K562 (cell line): ENCODE results near the gene CMTM1. TPM values are rescaled to one million over a fixed set of nuclear protein-coding genes. Genes with fewer than 3 reads are reported as not detected.

Experiments used
- ATAC-seq: fragments of 200-7000 bp; cut with Tn5 transposase; 3 replicates; pipeline ENCODE4 v1.9.1; 2020; ENCODE audit warnings: moderate library complexity
- BruUV-seq: library from RNA; stranded (reverse); fragments of 400-500 nt; replicated peaks from 2 replicates; lab custom pipeline; 2021; lab: Mats Ljungman, UMichigan
- CTCF ChIA-PET: fragments of 300-600 bp; formaldehyde crosslinking; extraction: SDS; loops from one replicate; lab custom pipeline; 2021; ENCODE audit warnings: low intra/inter-chr PET ratio; lab: Yijun Ruan, JAX
- POLR2A ChIA-PET: fragments of 300-600, 350-650 bp; sonication (Branson Sonifier 250); formaldehyde crosslinking; extraction: SDS; loops from one replicate; lab custom pipeline; 2021; ENCODE audit warnings: antibody characterized with exemption, inconsistent platforms; lab: Yijun Ruan, JAX
- DNase-seq, 4 experiments: peaks; one replicate each; pipeline versions ENCODE4 v3.0.0 to v3.0.0-alpha.2; 2011 to 2018; ENCODE audit warnings: low spot score in 3 of 4, mixed read lengths in 3 of 4; ENCODE audit errors: extremely low read depth in 1 of 4
- FAIRE-seq: peaks from 2 replicates; lab custom pipeline; 2011; peaks lifted over from hg19 to GRCh38; lab: Jason Lieb, UNC
- H2AFZ ChIP-seq: 2 replicates; pipeline ENCODE4 v1.6.0; 2011; ENCODE audit warnings: low read depth, low read length, control low read depth, inconsistent platforms
- H3K27ac ChIP-seq: fragments of 200-600 bp; 3 replicates; pipeline ENCODE4 v1.8.0; 2011; ENCODE audit warnings: low read depth, mild to moderate bottlenecking, control low read depth, inconsistent platforms, low read length, moderate library complexity, mixed read lengths; ENCODE audit errors: extremely low read depth
- H3K27me3 ChIP-seq, 2 experiments: fragments of 300-600 bp in 1 of 2; 2 replicates in 1 of 2; 3 replicates in 1 of 2; pipeline versions ENCODE4 v1.6.0 to v1.8.0; 2011; ENCODE audit warnings: inconsistent platforms in 2 of 2, low read length in 2 of 2, mild to moderate bottlenecking in 1 of 2, mixed read lengths in 1 of 2, moderate library complexity in 1 of 2; ENCODE audit not compliant: control insufficient read depth in 2 of 2, insufficient read depth in 2 of 2
- H3K36me3 ChIP-seq: fragments of 300-600 bp; 3 replicates; pipeline ENCODE4 v1.8.0; 2011; ENCODE audit warnings: mild to moderate bottlenecking, low read length, inconsistent platforms; ENCODE audit not compliant: control insufficient read depth, insufficient read depth
- H3K4me1 ChIP-seq, 2 experiments: fragments of 200-600 bp in 1 of 2; replicated peaks in 1 of 2; 2 replicates in 1 of 2; 3 replicates in 1 of 2; pipeline versions ENCODE4 v1.5.1 to v1.8.0; 2011; ENCODE audit warnings: inconsistent platforms in 2 of 2, low read length in 2 of 2, mild to moderate bottlenecking in 1 of 2, mixed read lengths in 1 of 2, moderate library complexity in 1 of 2; ENCODE audit not compliant: control insufficient read depth in 2 of 2, insufficient read depth in 2 of 2
- H3K4me2 ChIP-seq: 2 replicates; pipeline ENCODE4 v1.6.1; 2011; ENCODE audit warnings: low read length, control low read depth, inconsistent platforms, mixed read lengths; ENCODE audit not compliant: insufficient read depth
- H3K4me3 ChIP-seq: fragments of 200-600 bp; sonication (generic), shearing (Covaris generic); 2 replicates; pipeline ENCODE4 v1.5.1; 2016; ENCODE audit warnings: control low read depth, inconsistent platforms
- H3K79me2 ChIP-seq: fragments of 200-600 bp; 3 replicates; pipeline ENCODE4 v1.8.0; 2011; ENCODE audit warnings: low read length, inconsistent platforms; ENCODE audit not compliant: control insufficient read depth, insufficient read depth
- H3K9ac ChIP-seq, 2 experiments: 2 replicates each; pipeline versions ENCODE4 v1.6.0 to v1.6.1; 2011; ENCODE audit warnings: low read depth in 2 of 2, low read length in 2 of 2, control low read depth in 1 of 2, inconsistent platforms in 1 of 2, mild to moderate bottlenecking in 1 of 2, mixed read lengths in 1 of 2; ENCODE audit not compliant: insufficient read depth in 1 of 2
- H3K9me1 ChIP-seq: one replicate; pipeline ENCODE4 v1.6.0; 2011; ENCODE audit warnings: inconsistent platforms, mild to moderate bottlenecking, low read length, moderate library complexity; ENCODE audit not compliant: control insufficient read depth, insufficient read depth
- H3K9me3 ChIP-seq: replicated peaks from 2 replicates; pipeline ENCODE4 v1.5.1; 2011; ENCODE audit warnings: low read depth, low read length, inconsistent platforms; ENCODE audit not compliant: control insufficient read depth, insufficient read depth
- H4K20me1 ChIP-seq: replicated peaks from 2 replicates; pipeline ENCODE4 v1.6.1; 2011; ENCODE audit warnings: low read length, inconsistent platforms, mixed read lengths; ENCODE audit not compliant: control insufficient read depth, insufficient read depth
- BCL6 ChIP-seq: fragments of 250-450 bp; sonication (Bioruptor Pico); IDR thresholded peaks from 2 replicates; pipeline ENCODE4 v1.4.0; 2020
- MYC ChIP-seq, 2 experiments: fragments of 250-450 bp in 1 of 2; sonication (Bioruptor Pico) in 1 of 2; IDR thresholded peaks; 2 replicates each; pipeline versions ENCODE4 v1.5.1 to v1.6.1; 2012 to 2021; ENCODE audit warnings: low read depth in 2 of 2, borderline replicate concordance in 1 of 2, improper control_type of control experiment in 1 of 2, low read length in 1 of 2, mild to moderate bottlenecking in 1 of 2, moderate library complexity in 1 of 2
- NFXL1 ChIP-seq: fragments of 450-650 bp; formaldehyde crosslinking; IDR thresholded peaks from 2 replicates; pipeline ENCODE4 v1.4.0; 2021; ENCODE audit warnings: mild to moderate bottlenecking
- RBBP5 ChIP-seq: fragments of 200-600 bp; sonication (generic); IDR thresholded peaks from 2 replicates; pipeline ENCODE4 v1.6.1; 2012; ENCODE audit warnings: borderline replicate concordance, mild to moderate bottlenecking, low read length, control low read depth, inconsistent platforms; ENCODE audit not compliant: insufficient read depth, poor library complexity, severe bottlenecking
- RUNX1 ChIP-seq: sonication (generic); IDR thresholded peaks from 2 replicates; pipeline ENCODE4 v1.6.1; 2016; ENCODE audit warnings: antibody characterized with exemption, low read depth
- ZC3H4 ChIP-seq: sonication (generic); formaldehyde crosslinking; IDR thresholded peaks from 2 replicates; pipeline ENCODE4 v1.9.0; 2021; ENCODE audit warnings: missing genetic modification reagents, borderline replicate concordance
- ZZZ3 ChIP-seq: fragments of 450-650 bp; IDR thresholded peaks from 2 replicates; pipeline ENCODE4 v1.6.1; 2016; ENCODE audit warnings: antibody characterized with exemption, mild to moderate bottlenecking, moderate library complexity
- WGBS: fragments of 100-300 bp; shearing (Covaris generic); methylation state at CpG from one replicate; pipeline ENCODE4 v1.1.6; 2016; ENCODE audit warnings: low coverage, mixed read lengths; ENCODE audit not compliant: insufficient coverage; ENCODE audit errors: missing lambda C conversion rate; 5-methylcytosine and 5-hydroxymethylcytosine counted together
- in situ Hi-C: fragments of 300-500 bp; cut with MboI; formaldehyde crosslinking; loops from 4 replicates; pipeline ENCODE4 v1.15.0; 2018; ENCODE audit warnings: inconsistent platforms, mixed read lengths
- intact Hi-C: fragments of 100-400 bp; cut with micrococcal nuclease; formaldehyde crosslinking; loops from 2 replicates; pipeline ENCODE4 v1.14.2; 2022
- polyA plus RNA-seq, 8 experiments: library from polyadenylated mRNA; depleted of rRNA in 4 of 8; stranded (reverse) in 5 of 8; unstranded in 3 of 8; fragments of >200 nt; fragmentation: Nextera tagmentation in 2 of 8; fragmentation: Illumina TruSeq in 1 of 8; extraction: Ambion mirVana in 2 of 8; extraction: Trizol in 1 of 8; gene quantifications; 2 replicates each; pipeline versions ENCODE4 v1.2.1 to v1.2.3, GENCODE V29; 2011 to 2014; ENCODE audit warnings: inconsistent platforms in 1 of 8, missing spikeins in 1 of 8
- total RNA-seq, 7 experiments: library from RNA; depleted of rRNA in 6 of 7; stranded (reverse); fragments of >200 nt in 6 of 7; fragmentation: Illumina TruSeq in 2 of 7; extraction: Trizol in 2 of 7; gene quantifications; 2 replicates each; pipeline versions ENCODE4 v1.2.1 to v1.2.3, GENCODE V29; 2011 to 2021; ENCODE audit warnings: low replicate concordance in 1 of 7

CMTM1 gene
- total and polyA plus RNA-seq, 9 of the 15 experiments (the other 6 are each of a cell fraction or from before 2014, with no cell fraction given) = 0.25 to 2.6 (median 1.1) TPM; not detected in 2

GRCh38 chr16:66522816-66523590 lies 43.2 kb upstream of the CMTM1 start:
- Histone ChIP-seq H3K79me2 (no peaks in the 10 kb centered on the region), H3K27me3 (no peaks in the 10 kb centered on the region), H2AFZ (no peak overlapping the region), H3K36me3 (peaks cover 2% of the 10 kb centered on the region; the same call in 1 of the 3 replicates), H3K4me3 (no peak overlapping the region), H3K9ac (no peak overlapping the region), H3K27ac (no peak overlapping the region), H3K9me3 (no peaks in the 10 kb centered on the region), H3K4me2 (no peak overlapping the region), H3K4me1 (peaks cover 19 to 40% of the 10 kb centered on the region in 2 experiments), H3K9me1 (no peaks in the 10 kb centered on the region), H4K20me1 (no peaks in the 10 kb centered on the region)
- BruUV-seq = no TSS peak
- intact Hi-C loops (no loop called here), in situ Hi-C loops (no loop called here)
- ChIA-PET CTCF (no interaction called here), POLR2A (interaction anchor here (0.5 to 2.2 kb wide), 3 partner anchors 11 to 34 kb away, joined by 3 to 7 read pairs (median 3); no protein-coding TSS in a partner anchor)
- 78% methylated on average over 11 of the region's 11 CpGs for WGBS
- TF ChIP-seq ZC3H4 (CRISPR knock-in tag) (no peak), MYC (IDR thresholded peaks at IDR 0.05; ENCODE audit: low read depth, low read length) (no peak), MYC (CRISPR knock-in tag; IDR thresholded peaks at IDR 0.05; ENCODE audit: borderline replicate concordance, low read depth) (no peak), BCL6 (CRISPR knock-in tag) (no peak), NFXL1 (no peak), RUNX1 (no peak), RBBP5 (no peak), ZZZ3 (no peak)
- ATAC-seq (no peak), FAIRE-seq (no peak), DNase-seq (no peak)
